ENCODE measurements around the gene PGD. TPM values are rescaled to one million over a fixed set of nuclear protein-coding genes. Genes with fewer than 3 reads are reported as not detected.

The PGD gene
- total RNA-seq, 1 experiment from 2014 or later: 70.6 TPM

GRCh38 chr1:10444248-10444647 is 45.4 kb downstream of the PGD start:
- H3K27ac Mint-ChIP-seq (ENCODE audit: low read depth, unreplicated experiment): no peak overlapping the region
- peaks cover 28% of the 10 kb centered on the region for H3K36me3 Mint-ChIP-seq (ENCODE audit: insufficient read depth, unreplicated experiment)
- POLR2A ChIA-PET: no interaction called here
- H3K9me3 Mint-ChIP-seq (ENCODE audit: unreplicated experiment): no peaks in the 10 kb centered on the region
- intact Hi-C loops (cut with micrococcal nuclease): no loop called here
- no TSS peak for BruUV-seq (replicated peaks)
- CTCF ChIA-PET: interaction anchor here (0.6 to 2.2 kb wide), 2 partner anchors 15 to 1449 kb away, joined by 4 to 6 read pairs; partner anchors contain the start of gene CENPS
- no peaks in the 10 kb centered on the region for H3K4me1 Mint-ChIP-seq (ENCODE audit: insufficient read depth, unreplicated experiment)
- TF ChIP-seq, protein P1, sequence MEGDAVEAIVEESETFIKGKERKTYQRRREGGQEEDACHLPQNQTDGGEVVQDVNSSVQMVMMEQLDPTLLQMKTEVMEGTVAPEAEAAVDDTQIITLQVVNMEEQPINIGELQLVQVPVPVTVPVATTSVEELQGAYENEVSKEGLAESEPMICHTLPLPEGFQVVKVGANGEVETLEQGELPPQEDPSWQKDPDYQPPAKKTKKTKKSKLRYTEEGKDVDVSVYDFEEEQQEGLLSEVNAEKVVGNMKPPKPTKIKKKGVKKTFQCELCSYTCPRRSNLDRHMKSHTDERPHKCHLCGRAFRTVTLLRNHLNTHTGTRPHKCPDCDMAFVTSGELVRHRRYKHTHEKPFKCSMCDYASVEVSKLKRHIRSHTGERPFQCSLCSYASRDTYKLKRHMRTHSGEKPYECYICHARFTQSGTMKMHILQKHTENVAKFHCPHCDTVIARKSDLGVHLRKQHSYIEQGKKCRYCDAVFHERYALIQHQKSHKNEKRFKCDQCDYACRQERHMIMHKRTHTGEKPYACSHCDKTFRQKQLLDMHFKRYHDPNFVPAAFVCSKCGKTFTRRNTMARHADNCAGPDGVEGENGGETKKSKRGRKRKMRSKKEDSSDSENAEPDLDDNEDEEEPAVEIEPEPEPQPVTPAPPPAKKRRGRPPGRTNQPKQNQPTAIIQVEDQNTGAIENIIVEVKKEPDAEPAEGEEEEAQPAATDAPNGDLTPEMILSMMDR (IDR thresholded peaks at IDR 0.05; ENCODE audit: unreplicated experiment): no peak
- H3K27me3 Mint-ChIP-seq (ENCODE audit: insufficient read depth, unreplicated experiment): no peaks in the 10 kb centered on the region
- H3K4me3 Mint-ChIP-seq (ENCODE audit: unreplicated experiment): no peak overlapping the region
- DNase-seq (ENCODE audit: unreplicated experiment): no peak

DNA sequence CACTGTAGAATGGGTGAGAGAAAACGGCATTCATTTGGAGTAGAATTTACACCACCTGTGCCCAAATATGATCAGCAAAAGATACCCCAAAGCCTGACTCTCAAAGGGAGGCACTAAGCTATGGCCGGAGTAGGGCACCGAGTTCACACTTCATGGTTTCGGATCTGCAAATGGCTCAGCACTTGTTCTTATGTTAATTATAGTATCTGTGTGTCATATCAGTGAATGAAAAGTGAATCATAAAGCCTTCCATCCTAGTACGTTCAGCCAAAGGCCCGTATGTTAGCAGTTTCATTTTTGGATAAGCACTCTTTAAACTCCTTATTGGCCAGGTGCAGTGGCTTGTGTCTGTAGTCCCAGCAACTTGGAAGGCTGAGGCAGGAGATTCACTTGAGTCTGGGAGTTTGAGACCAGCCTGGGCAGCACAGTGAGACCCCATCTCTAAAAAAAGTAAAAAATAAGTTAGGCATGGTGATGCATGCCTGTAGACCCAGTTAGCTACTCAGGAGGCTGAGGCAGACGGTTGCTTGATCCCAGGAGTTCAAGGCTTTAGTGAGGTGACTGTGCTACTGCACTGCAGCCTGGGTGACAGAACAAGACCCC is 46.0 kb downstream of the PGD start:
- intact Hi-C loops (cut with micrococcal nuclease): no loop called here

DNA sequence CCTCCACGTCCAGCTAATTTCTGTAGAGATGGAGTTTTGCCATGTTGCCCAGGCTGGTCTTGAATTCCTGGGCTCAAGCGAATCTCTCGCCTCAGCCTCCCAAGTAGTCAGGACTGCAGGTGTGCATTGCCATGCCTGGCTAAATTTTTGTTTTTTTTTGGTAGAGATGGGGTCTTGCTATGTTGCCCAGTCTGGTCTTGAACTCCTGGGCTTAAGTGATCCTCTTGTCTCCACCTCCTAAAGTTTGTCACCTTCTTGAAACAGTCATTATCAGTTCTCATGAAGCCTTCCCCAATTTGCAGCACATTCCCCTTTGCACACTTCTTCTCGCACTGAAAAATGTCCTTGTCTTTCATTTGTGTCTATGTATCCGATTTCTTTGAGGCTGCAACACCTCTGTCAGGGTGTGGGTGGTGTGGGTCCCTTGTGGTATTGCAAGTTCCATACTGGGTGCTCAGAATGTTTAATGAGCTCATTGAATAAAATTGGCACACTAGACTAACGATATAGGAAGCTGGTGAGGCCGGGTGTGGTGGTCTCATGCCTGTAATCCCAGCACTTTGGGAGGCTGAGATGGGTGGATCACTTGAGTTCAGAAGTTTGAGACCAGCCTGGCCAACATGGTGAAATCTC is 48.0 kb downstream of the PGD start:
- ChIA-PET CTCF (interaction anchor here (0.6 to 1.0 kb wide), 3 partner anchors 17 to 39 kb away, joined by 3 to 4 read pairs (median 3); no protein-coding TSS in a partner anchor), POLR2A (interaction anchor here (1.0 kb wide), 2 partner anchors 8 to 9 kb away, joined by 3 to 8 read pairs; no protein-coding TSS in a partner anchor)
- Mint-ChIP-seq H3K27ac (ENCODE audit: low read depth, unreplicated experiment) (no peak overlapping the region), H3K27me3 (ENCODE audit: insufficient read depth, unreplicated experiment) (no peaks in the 10 kb centered on the region), H3K4me3 (ENCODE audit: unreplicated experiment) (no peak overlapping the region), H3K9me3 (ENCODE audit: unreplicated experiment) (no peaks in the 10 kb centered on the region), H3K4me1 (ENCODE audit: insufficient read depth, unreplicated experiment) (no peaks in the 10 kb centered on the region), H3K36me3 (ENCODE audit: insufficient read depth, unreplicated experiment) (peaks cover 20% of the 10 kb centered on the region)
- BruUV-seq (replicated peaks): no TSS peak
- intact Hi-C loops (cut with micrococcal nuclease): no loop called here
- TF ChIP-seq, protein P1 (IDR thresholded peaks at IDR 0.05; ENCODE audit: unreplicated experiment): no peak
- DNase-seq (ENCODE audit: unreplicated experiment): no peak

More for the DNA sequence above, 46.0 kb downstream of the PGD start:
- POLR2A ChIA-PET: interaction anchor here (0.7 kb wide), 1 partner anchor 44 kb away, joined by 3 read pairs; no protein-coding TSS in a partner anchor
- CTCF ChIA-PET: no interaction called here
- Mint-ChIP-seq H3K4me1 (ENCODE audit: insufficient read depth, unreplicated experiment) (no peaks in the 10 kb centered on the region), H3K36me3 (ENCODE audit: insufficient read depth, unreplicated experiment) (peaks cover 28% of the 10 kb centered on the region), H3K4me3 (ENCODE audit: unreplicated experiment) (no peak overlapping the region), H3K9me3 (ENCODE audit: unreplicated experiment) (no peaks in the 10 kb centered on the region), H3K27me3 (ENCODE audit: insufficient read depth, unreplicated experiment) (no peaks in the 10 kb centered on the region), H3K27ac (ENCODE audit: low read depth, unreplicated experiment) (no peak overlapping the region)
- no peak for DNase-seq (ENCODE audit: unreplicated experiment)
- no TSS peak for BruUV-seq (replicated peaks)
- TF ChIP-seq, protein P1 (IDR thresholded peaks at IDR 0.05; ENCODE audit: unreplicated experiment): no peak

- intact Hi-C loops (cut with micrococcal nuclease): no loop called here
Observed at GRCh38 chr1:10449751-10450150, 50.9 kb downstream of the PGD start, which contains the start of gene CORT. TSS of gene CORT (plus strand) at chr1:10450031. CDS start at chr1:10450224, 193 bp downstream.

More at GRCh38 chr1:10449751-10450150, 50.9 kb downstream of the PGD start, which contains the start of gene CORT:
- TF ChIP-seq, protein P1 (IDR thresholded peaks at IDR 0.05; ENCODE audit: unreplicated experiment): no peak
- no peaks in the 10 kb centered on the region for H3K4me1 Mint-ChIP-seq (ENCODE audit: insufficient read depth, unreplicated experiment)
- BruUV-seq (replicated peaks): no TSS peak
- CTCF ChIA-PET: interaction anchor here (1.1 kb wide), 1 partner anchor 21 kb away, joined by 6 read pairs; no protein-coding TSS in a partner anchor
- H3K27me3 Mint-ChIP-seq (ENCODE audit: insufficient read depth, unreplicated experiment): no peaks in the 10 kb centered on the region
- no peaks in the 10 kb centered on the region for H3K9me3 Mint-ChIP-seq (ENCODE audit: unreplicated experiment)
- no peak for DNase-seq (ENCODE audit: unreplicated experiment)
- H3K4me3 Mint-ChIP-seq (ENCODE audit: unreplicated experiment): no peak within 1 kb of the TSS
- H3K27ac Mint-ChIP-seq (ENCODE audit: low read depth, unreplicated experiment): no peak within 1 kb of the TSS
- H3K36me3 Mint-ChIP-seq (ENCODE audit: insufficient read depth, unreplicated experiment): peaks cover 8% of the 10 kb centered on the region
- POLR2A ChIA-PET: interaction anchor here (1.9 kb wide), 1 partner anchor 19 kb away, joined by 5 read pairs; the partner anchor contains the start of gene CENPS

Data from MCF 10A (cell line).